Measurements from ENCODE around the gene VTN. TPM values are rescaled to one million over a fixed set of nuclear protein-coding genes. Genes with fewer than 3 reads are reported as not detected.

VTN gene
- total and polyA plus RNA-seq, 2 donors (not counting 1 experiment from before 2014, with no cell fraction given): 0.17 to 3.5 TPM

DNA sequence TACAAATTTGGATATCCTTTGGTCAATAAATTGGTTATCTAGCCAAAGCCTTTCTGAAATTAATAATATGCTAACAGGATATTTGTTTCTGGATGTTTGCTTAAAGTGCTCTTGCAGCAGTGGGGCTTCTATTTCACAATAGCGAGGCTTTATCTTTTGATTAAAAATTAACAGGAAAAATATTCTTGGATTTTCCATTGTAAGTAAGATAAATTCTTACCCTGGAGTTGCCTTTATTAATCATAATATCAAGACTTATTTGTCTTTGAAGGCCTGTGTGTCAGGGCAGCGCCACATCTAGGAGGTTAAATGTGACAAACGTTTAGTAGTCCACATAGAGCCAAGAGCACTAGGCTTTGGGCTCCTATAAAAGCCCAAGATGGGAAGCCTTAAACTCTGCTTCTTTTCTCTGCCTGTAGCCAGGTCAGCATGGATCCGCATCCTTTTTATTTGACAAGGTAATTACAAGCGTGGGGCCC is 45.8 kb downstream of the VTN start:
- no peaks in the 10 kb centered on the region for H3K27me3 ChIP-seq (ENCODE audit: control insufficient read depth, insufficient read depth, low read length)
- no peak for DNase-seq (ENCODE audit: low read depth in 2 of 2)
- TF ChIP-seq, protein P1, sequence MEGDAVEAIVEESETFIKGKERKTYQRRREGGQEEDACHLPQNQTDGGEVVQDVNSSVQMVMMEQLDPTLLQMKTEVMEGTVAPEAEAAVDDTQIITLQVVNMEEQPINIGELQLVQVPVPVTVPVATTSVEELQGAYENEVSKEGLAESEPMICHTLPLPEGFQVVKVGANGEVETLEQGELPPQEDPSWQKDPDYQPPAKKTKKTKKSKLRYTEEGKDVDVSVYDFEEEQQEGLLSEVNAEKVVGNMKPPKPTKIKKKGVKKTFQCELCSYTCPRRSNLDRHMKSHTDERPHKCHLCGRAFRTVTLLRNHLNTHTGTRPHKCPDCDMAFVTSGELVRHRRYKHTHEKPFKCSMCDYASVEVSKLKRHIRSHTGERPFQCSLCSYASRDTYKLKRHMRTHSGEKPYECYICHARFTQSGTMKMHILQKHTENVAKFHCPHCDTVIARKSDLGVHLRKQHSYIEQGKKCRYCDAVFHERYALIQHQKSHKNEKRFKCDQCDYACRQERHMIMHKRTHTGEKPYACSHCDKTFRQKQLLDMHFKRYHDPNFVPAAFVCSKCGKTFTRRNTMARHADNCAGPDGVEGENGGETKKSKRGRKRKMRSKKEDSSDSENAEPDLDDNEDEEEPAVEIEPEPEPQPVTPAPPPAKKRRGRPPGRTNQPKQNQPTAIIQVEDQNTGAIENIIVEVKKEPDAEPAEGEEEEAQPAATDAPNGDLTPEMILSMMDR (conservative IDR thresholded peaks at IDR 0.05 in 1 of 2, IDR thresholded peaks at IDR 0.05 in 1 of 2; ENCODE audit: low read depth in 1 of 2, low read length in 2 of 2): no peak
- no peak for TF ChIP-seq EZH2 (IDR thresholded peaks at IDR 0.05; ENCODE audit: low read length, missing control alignments)

DNA sequence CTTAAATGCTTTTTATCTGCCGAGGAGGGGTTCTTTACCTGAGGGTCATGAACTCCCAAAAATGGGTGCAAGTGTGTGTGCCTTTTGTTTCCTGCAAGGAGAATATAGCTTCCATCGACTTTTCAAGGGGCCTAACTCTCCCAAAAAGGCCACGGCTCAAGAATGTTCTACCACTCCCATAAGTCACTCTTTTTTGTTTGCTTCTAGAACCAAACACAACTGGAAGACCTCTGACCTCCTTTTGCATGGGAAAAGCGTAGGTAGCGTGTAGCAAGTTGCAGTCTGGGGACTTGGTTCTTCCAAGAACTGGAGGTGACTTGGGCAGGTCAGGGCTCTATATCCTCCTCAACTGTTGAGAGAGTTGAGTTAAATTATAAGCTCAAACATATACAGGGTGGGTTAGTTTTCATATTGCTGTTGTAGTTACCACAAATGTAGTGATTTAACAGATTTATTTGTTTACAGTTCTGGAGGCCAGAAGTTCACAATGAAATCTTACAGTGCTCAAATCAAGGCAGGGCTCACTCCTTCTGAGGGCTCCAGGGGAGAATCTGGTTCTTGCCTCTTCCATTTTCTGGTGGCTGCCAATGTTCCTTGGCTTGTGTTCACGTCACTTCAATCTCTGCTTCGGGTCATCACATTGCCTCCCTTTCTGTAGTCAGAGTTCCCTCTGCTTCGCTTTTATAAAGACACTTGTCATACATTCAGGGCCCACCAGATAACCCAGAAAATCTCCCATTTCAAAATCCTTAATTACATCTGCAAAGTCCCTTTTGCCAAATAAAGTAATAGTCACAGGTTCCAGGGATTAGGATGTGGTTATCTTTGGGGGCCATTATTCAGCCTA is 49.7 kb downstream of the VTN start:
- H3K4me1 ChIP-seq (ENCODE audit: control insufficient read depth, extremely low read depth, insufficient read depth, low read length): peaks cover 11% of the 10 kb centered on the region
- peak overlapping the region; percentile 64 to 82 (median 78) for H3K4me3 ChIP-seq (replicated peaks in 1 of 4; ENCODE audit: control extremely low read depth in 1 of 4, insufficient read depth in 1 of 4, low read depth in 3 of 4, low read length in 4 of 4)
- no peaks in the 10 kb centered on the region for H3K9me3 ChIP-seq (ENCODE audit: control insufficient read depth, insufficient read depth, low read depth, low read length)
- peaks cover 3% of the 10 kb centered on the region for H3K79me2 ChIP-seq (ENCODE audit: control insufficient read depth, insufficient read depth, low read length)
- H3K4me2 ChIP-seq (ENCODE audit: extremely low read depth, insufficient read depth, low read length): peak overlapping the region; percentile 97
- no peak overlapping the region for H3K27ac ChIP-seq (ENCODE audit: insufficient read depth, low read length)
- no peak overlapping the region for H2AFZ ChIP-seq (ENCODE audit: low read length)
- no peaks in the 10 kb centered on the region for H4K20me1 ChIP-seq (ENCODE audit: control insufficient read depth, extremely low read depth, insufficient read depth, low read length)
- TF ChIP-seq EZH2 (IDR thresholded peaks at IDR 0.05; ENCODE audit: low read length, missing control alignments): no peak
- TF ChIP-seq, protein P1 (conservative IDR thresholded peaks at IDR 0.05 in 1 of 2, IDR thresholded peaks at IDR 0.05 in 1 of 2; ENCODE audit: low read depth in 1 of 2, low read length in 2 of 2): no peak
- DNase-seq (ENCODE audit: low read depth in 2 of 2): peak in 1 of 2 donors; percentile 18
- no peak overlapping the region for H3K9ac ChIP-seq (ENCODE audit: insufficient read depth, low read length)
- no peaks in the 10 kb centered on the region for H3K36me3 ChIP-seq (ENCODE audit: control insufficient read depth, insufficient read depth, low read length)
- no peaks in the 10 kb centered on the region for H3K27me3 ChIP-seq (ENCODE audit: control insufficient read depth, insufficient read depth, low read length)

More for the DNA sequence above, 45.8 kb downstream of the VTN start:
- no peak overlapping the region for H3K4me3 ChIP-seq (replicated peaks in 1 of 4; ENCODE audit: control extremely low read depth in 1 of 4, insufficient read depth in 1 of 4, low read depth in 3 of 4, low read length in 4 of 4)
- H4K20me1 ChIP-seq (ENCODE audit: control insufficient read depth, extremely low read depth, insufficient read depth, low read length): no peaks in the 10 kb centered on the region
- no peak overlapping the region for H2AFZ ChIP-seq (ENCODE audit: low read length)
- H3K4me2 ChIP-seq (ENCODE audit: extremely low read depth, insufficient read depth, low read length): no peak overlapping the region
- no peak overlapping the region for H3K9ac ChIP-seq (ENCODE audit: insufficient read depth, low read length)
- H3K36me3 ChIP-seq (ENCODE audit: control insufficient read depth, insufficient read depth, low read length): peaks cover 4% of the 10 kb centered on the region
- H3K79me2 ChIP-seq (ENCODE audit: control insufficient read depth, insufficient read depth, low read length): peaks cover 3% of the 10 kb centered on the region
- peaks cover 7% of the 10 kb centered on the region for H3K4me1 ChIP-seq (ENCODE audit: control insufficient read depth, extremely low read depth, insufficient read depth, low read length)
- H3K9me3 ChIP-seq (ENCODE audit: control insufficient read depth, insufficient read depth, low read depth, low read length): no peaks in the 10 kb centered on the region
- H3K27ac ChIP-seq (ENCODE audit: insufficient read depth, low read length): no peak overlapping the region

DNA sequence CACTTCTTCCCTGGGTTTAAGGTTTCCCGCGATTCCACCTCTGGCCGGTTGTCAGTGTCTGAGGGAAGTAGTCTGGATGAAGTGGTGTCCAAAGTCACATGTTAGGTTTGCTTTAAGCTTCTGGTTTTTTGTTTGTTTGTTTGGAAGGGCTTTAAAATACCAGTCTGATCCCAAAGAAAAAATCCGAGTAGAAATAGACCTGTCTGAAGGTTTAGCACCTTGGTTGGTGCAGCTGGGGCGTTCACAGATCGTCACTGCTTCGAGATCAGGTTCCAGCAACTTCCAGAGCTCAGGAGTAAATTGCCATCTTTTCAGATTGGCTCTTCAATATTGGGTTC is 50.5 kb downstream of the VTN start:
- Histone ChIP-seq H3K27ac (ENCODE audit: insufficient read depth, low read length) (peak overlapping the region; percentile 75), H3K27me3 (ENCODE audit: control insufficient read depth, insufficient read depth, low read length) (no peaks in the 10 kb centered on the region), H3K36me3 (ENCODE audit: control insufficient read depth, insufficient read depth, low read length) (no peaks in the 10 kb centered on the region), H3K4me3 (replicated peaks in 1 of 4; ENCODE audit: control extremely low read depth in 1 of 4, insufficient read depth in 1 of 4, low read depth in 3 of 4, low read length in 4 of 4) (peak overlapping the region; percentile 64 to 82 (median 78)), H3K4me2 (ENCODE audit: extremely low read depth, insufficient read depth, low read length) (peak overlapping the region; percentile 97), H2AFZ (ENCODE audit: low read length) (peak overlapping the region; percentile 93), H4K20me1 (ENCODE audit: control insufficient read depth, extremely low read depth, insufficient read depth, low read length) (no peaks in the 10 kb centered on the region), H3K4me1 (ENCODE audit: control insufficient read depth, extremely low read depth, insufficient read depth, low read length) (peaks cover 11% of the 10 kb centered on the region), H3K9me3 (ENCODE audit: control insufficient read depth, insufficient read depth, low read depth, low read length) (no peaks in the 10 kb centered on the region), H3K79me2 (ENCODE audit: control insufficient read depth, insufficient read depth, low read length) (peaks cover 3% of the 10 kb centered on the region), H3K9ac (ENCODE audit: insufficient read depth, low read length) (peak overlapping the region; percentile 73)
- TF ChIP-seq EZH2 (IDR thresholded peaks at IDR 0.05; ENCODE audit: low read length, missing control alignments): no peak
- TF ChIP-seq, protein P1 (conservative IDR thresholded peaks at IDR 0.05 in 1 of 2, IDR thresholded peaks at IDR 0.05 in 1 of 2; ENCODE audit: low read depth in 1 of 2, low read length in 2 of 2): no peak
- no peak for DNase-seq (ENCODE audit: low read depth in 2 of 2)

Data from fibroblast of lung (primary cell).